ENCODE measurements around the gene ETDB. TPM values are rescaled to one million over a fixed set of nuclear protein-coding genes. Genes with fewer than 3 reads are reported as not detected.

The ETDB gene
- total RNA-seq, 4 donors from 2014 or later = not detected

Other genes with a start within 250 kb of the ETDB start
- gene MOSPD1, start 205.3 kb downstream of the ETDB start, total RNA-seq = 10 to 100 TPM; 10.8 to 18.1 (median 12.7) TPM
- 10 to 100 TPM in 3 of 4 donors, 1 to 10 TPM in 1; 8.9 to 12.9 (median 11.6) TPM for gene SMIM10, start 129.5 kb downstream of the ETDB start, total RNA-seq
- gene RTL8B, start 98.0 kb downstream of the ETDB start, total RNA-seq = 10 to 100 TPM; 13.7 to 19.1 (median 15.9) TPM
- 100 to 1,000 TPM; 102 to 155 (median 140) TPM for gene RTL8C, start 88.2 kb downstream of the ETDB start, total RNA-seq
- gene RTL8A, start 68.4 kb downstream of the ETDB start, total RNA-seq = 10 to 100 TPM; 22.7 to 37.6 (median 34.9) TPM
- 1 to 10 TPM; 1.2 to 2.1 (median 2.1) TPM for gene SMIM10L2B, start 21.8 kb downstream of the ETDB start, total RNA-seq
- gene CT55, start 50.9 kb upstream of the ETDB start, total RNA-seq = not detected
- not detected for gene ETDA, start 131.5 kb upstream of the ETDB start, total RNA-seq
- not detected for gene ETDC, start 189.0 kb upstream of the ETDB start, total RNA-seq
- gene ZNF75D, start 223.6 kb upstream of the ETDB start, total RNA-seq = 1 to 10 TPM; 5.5 to 7.1 (median 6.9) TPM
- gene ZNF449, start 224.3 kb upstream of the ETDB start, total RNA-seq = 10 to 100 TPM in 1 of 4 donors, 1 to 10 TPM in 3; 6.0 to 10.4 (median 8.1) TPM